22Rv1 (cell line): ENCODE measurements around the gene HEATR1.

Source experiments
- ZFX ChIP-seq: fragments of 450-650 bp; IDR thresholded peaks from 2 replicates; pipeline ENCODE4 v1.6.1; 2017; ENCODE audit warnings: antibody characterized with exemption, borderline replicate concordance
- TF ChIP-seq, protein P1 (sequence below): fragments of 450-650 bp; IDR thresholded peaks from 2 replicates; pipeline ENCODE4 v1.5.1; 2017; ENCODE audit warnings: mild to moderate bottlenecking

DNA sequence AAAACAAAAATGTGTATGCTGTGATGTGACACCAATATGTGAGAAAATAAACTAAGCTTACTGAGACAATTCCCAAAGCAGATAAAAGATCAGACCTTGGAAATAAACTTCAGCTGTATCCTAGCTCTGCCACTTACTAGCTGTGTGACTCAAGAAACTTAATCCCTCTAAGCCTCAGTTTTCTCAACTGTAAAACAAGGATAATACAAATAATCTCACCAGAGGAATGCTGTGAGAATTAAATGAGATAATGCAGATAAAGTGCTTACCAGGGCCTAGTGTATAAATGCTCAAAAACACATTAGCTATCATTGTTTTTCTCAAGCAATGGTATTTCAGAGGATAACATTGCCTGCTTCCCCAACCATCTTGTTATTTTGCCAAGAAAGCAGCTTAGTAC lies 2.1 kb downstream of the HEATR1 start:
- TF ChIP-seq, protein P1, sequence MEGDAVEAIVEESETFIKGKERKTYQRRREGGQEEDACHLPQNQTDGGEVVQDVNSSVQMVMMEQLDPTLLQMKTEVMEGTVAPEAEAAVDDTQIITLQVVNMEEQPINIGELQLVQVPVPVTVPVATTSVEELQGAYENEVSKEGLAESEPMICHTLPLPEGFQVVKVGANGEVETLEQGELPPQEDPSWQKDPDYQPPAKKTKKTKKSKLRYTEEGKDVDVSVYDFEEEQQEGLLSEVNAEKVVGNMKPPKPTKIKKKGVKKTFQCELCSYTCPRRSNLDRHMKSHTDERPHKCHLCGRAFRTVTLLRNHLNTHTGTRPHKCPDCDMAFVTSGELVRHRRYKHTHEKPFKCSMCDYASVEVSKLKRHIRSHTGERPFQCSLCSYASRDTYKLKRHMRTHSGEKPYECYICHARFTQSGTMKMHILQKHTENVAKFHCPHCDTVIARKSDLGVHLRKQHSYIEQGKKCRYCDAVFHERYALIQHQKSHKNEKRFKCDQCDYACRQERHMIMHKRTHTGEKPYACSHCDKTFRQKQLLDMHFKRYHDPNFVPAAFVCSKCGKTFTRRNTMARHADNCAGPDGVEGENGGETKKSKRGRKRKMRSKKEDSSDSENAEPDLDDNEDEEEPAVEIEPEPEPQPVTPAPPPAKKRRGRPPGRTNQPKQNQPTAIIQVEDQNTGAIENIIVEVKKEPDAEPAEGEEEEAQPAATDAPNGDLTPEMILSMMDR = no peak
- no peak for TF ChIP-seq ZFX
